Thoracic aorta (tissue), 2 donors: ENCODE data around the gene ANAPC2. TPM values are rescaled to one million over a fixed set of nuclear protein-coding genes. Genes with fewer than 3 reads are reported as not detected.

Source experiments
- ATAC-seq: fragments of 150-250 bp; one replicate; pipeline ENCODE4 v1.8.0; 2017; ENCODE audit warnings: low read depth; ENCODE audit not compliant: insufficient number of reproducible peaks, low FRiP score
- DNase-seq: peaks from one replicate; pipeline ENCODE4 v3.0.0-alpha.2; 2020; ENCODE audit warnings: low spot score
- H3K27ac ChIP-seq, 2 donors: fragments of 200-600 bp; sonication (generic); 1 replicate in 1 of 2; 2 replicates in 1 of 2; pipeline ENCODE4 v1.5.1; 2016; ENCODE audit warnings: mild to moderate bottlenecking in 2 of 2, moderate library complexity in 2 of 2
- H3K27me3 ChIP-seq: fragments of 200-600 bp; sonication (generic); replicated peaks from 2 replicates; pipeline ENCODE4 v1.6.0; 2016; ENCODE audit warnings: mild to moderate bottlenecking; ENCODE audit not compliant: insufficient read depth
- H3K36me3 ChIP-seq: fragments of 200-600 bp; sonication (generic); one replicate; pipeline ENCODE4 v1.5.1; 2016
- H3K4me1 ChIP-seq, 2 donors: fragments of 200-600 bp; sonication (generic); 1 replicate in 1 of 2; 2 replicates in 1 of 2; pipeline versions ENCODE4 v1.5.1 to v1.6.0; 2016; ENCODE audit warnings: low read depth in 2 of 2, mild to moderate bottlenecking in 1 of 2; ENCODE audit not compliant: control insufficient read depth in 1 of 2
- H3K4me3 ChIP-seq: fragments of 200-600 bp; sonication (generic); 2 replicates; pipeline ENCODE4 v1.5.1; 2016; ENCODE audit warnings: mild to moderate bottlenecking
- H3K9me3 ChIP-seq: fragments of 200-600 bp; sonication (generic); 2 replicates; pipeline ENCODE4 v1.5.1; 2016
- CTCF ChIP-seq: fragments of 200-600 bp; sonication (generic); IDR thresholded peaks from one replicate; pipeline ENCODE4 v1.5.1; 2019; ENCODE audit warnings: antibody characterized with exemption
- total RNA-seq, 2 donors: library from RNA; depleted of rRNA; stranded (reverse); fragments of >200 nt; gene quantifications; one replicate each; pipeline versions ENCODE4 v1.1.0 to v1.2.3, GENCODE V29; 2016

ANAPC2 gene
- total RNA-seq, 2 donors from 2014 or later: 25.2 to 43.0 TPM

DNA sequence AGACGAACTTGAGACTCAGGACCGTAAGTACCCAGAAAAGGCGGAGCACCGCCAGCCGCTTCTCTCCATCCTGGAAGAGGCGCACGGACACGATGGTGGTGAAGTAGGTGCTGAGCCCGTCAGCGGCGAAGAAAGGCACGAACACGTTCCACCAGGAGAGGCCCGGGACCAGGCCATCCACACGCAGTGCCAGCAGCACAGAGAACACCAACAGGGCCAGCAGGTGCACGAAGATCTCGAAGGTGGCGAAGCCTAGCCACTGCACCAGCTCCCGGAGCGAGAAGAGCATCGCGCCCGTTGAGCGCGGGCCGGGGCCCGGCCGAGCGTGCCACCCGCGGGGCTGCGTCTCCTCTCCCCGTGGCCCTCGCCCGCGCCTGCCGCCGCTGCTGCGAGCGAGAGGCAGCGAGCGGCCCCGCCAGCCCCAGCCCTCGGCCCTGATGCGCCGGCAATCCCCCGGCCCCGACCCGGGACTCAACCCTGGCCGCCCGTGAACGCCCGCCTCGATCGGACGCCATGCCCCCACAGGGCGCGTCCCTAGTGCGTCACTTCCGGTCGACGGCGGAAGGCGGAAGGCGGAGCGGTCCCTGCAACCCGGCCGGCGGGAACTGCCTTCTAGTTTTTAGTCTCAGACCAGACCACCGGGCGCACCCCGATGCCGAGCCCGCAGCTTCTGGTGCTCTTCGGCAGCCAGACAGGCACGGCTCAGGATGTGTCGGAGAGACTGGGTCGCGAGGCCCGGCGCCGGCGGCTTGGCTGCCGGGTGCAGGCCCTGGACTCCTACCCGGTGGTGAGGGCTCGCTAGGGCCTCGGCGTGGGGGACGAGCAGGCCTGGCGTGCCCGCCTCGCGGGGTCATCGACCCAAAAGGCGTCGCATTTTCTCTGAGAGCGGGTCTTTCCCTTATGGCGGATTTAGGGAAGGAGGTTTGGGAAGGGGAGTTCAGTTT lies 17.0 kb upstream of the ANAPC2 start, which contains the start of the genes NDOR1 and TMEM203:
Gene NDOR1 (plus strand): TSS at position 575 of the 944 bp plus-strand sequence. CDS start 78 bp downstream, at position 653.
Gene TMEM203 (minus strand): TSS at position 523 of the 944 bp plus-strand sequence. CDS start 234 bp downstream, at position 289.
- DNase-seq (peak; percentile 55), ATAC-seq (peak; percentile 11)
- peaks cover 29 to 52% of the 10 kb centered on the region in 2 donors for H3K4me1 ChIP-seq
- peak within 1 kb of the TSS; percentile 99 for H3K4me3 ChIP-seq
- no peaks in the 10 kb centered on the region for H3K27me3 ChIP-seq
- H3K9me3 ChIP-seq: no peaks in the 10 kb centered on the region
- no peaks in the 10 kb centered on the region for H3K36me3 ChIP-seq
- TF ChIP-seq CTCF: no peak
- peak within 1 kb of the TSS; percentile 72 to 81 for H3K27ac ChIP-seq

DNA sequence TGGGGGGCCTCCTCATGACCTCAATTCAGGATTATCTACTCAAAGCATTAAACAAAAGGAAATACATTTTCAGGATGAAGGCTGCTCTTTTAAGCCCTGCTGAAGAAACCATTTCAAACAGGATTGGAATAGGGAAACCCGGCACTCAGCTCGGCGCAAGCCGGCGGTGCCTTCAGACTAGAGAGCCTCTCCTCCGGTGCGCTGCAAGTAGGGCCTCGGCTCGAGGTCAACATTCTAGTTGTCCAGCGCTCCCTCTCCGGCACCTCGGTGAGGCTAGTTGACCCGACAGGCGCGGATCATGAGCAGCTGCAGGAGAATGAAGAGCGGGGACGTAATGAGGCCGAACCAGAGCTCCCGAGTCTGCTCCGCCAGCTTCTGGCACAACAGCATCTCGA lies 16.4 kb upstream of the ANAPC2 start:
- TF ChIP-seq CTCF: no peak
- H3K9me3 ChIP-seq: no peaks in the 10 kb centered on the region
- no peaks in the 10 kb centered on the region for H3K27me3 ChIP-seq
- no peaks in the 10 kb centered on the region for H3K36me3 ChIP-seq
- peak overlapping the region; percentile 99 for H3K4me3 ChIP-seq
- ATAC-seq (no peak), DNase-seq (no peak)
- peaks cover 30 to 54% of the 10 kb centered on the region in 2 donors for H3K4me1 ChIP-seq
- H3K27ac ChIP-seq: peak overlapping the region; percentile 72 to 81

- no peak for ATAC-seq
- H3K9me3 ChIP-seq: no peaks in the 10 kb centered on the region
- H3K36me3 ChIP-seq: no peaks in the 10 kb centered on the region
- H3K4me3 ChIP-seq: no peak overlapping the region
- H3K27ac ChIP-seq: no peak overlapping the region
- peaks cover 40 to 71% of the 10 kb centered on the region in 2 donors for H3K4me1 ChIP-seq
- TF ChIP-seq CTCF: no peak
- no peaks in the 10 kb centered on the region for H3K27me3 ChIP-seq
- no peak for DNase-seq
Observed at GRCh38 chr9:137202966-137203365, 14.6 kb upstream of the ANAPC2 start.

GRCh38 chr9:137201205-137201868 lies 13.0 kb upstream of the ANAPC2 start:
- TF ChIP-seq CTCF: no peak
- DNase-seq (no peak), ATAC-seq (no peak)
- Histone ChIP-seq H3K4me3 (peak overlapping the region; percentile 88), H3K36me3 (no peaks in the 10 kb centered on the region), H3K9me3 (no peaks in the 10 kb centered on the region), H3K27ac (peak overlapping the region; percentile 82 to 85), H3K27me3 (no peaks in the 10 kb centered on the region), H3K4me1 (peaks cover 34 to 73% of the 10 kb centered on the region in 2 donors)
